HG02588 (cell line): ENCODE measurements around the gene PCED1B.
A peak's percentile ranks its signal among the peaks of the same experiment; 100 is the strongest.
"Not testable (repeated sequence)": the region's sequence is repeated elsewhere in the genome, so short reads cannot be mapped to it uniquely, and the experiment has no call there.

ENCODE experiments used
- ATAC-seq: cut with Tn5 transposase; IDR thresholded peaks from one replicate; pipeline ENCODE4 v1.9.1; 2021; ENCODE audit warnings: mild to moderate bottlenecking, moderate library complexity; ENCODE audit not compliant: unreplicated experiment

The PCED1B gene

GRCh38 chr12:47202176-47202575 is 122.8 kb downstream of the PCED1B start:
- ATAC-seq = no peak

GRCh38 chr12:47205532-47206449 is 126.4 kb downstream of the PCED1B start:
- ATAC-seq = no peak

GRCh38 chr12:47206450-47207339 is 127.3 kb downstream of the PCED1B start:
- no peak for ATAC-seq

- peak; percentile 55 for ATAC-seq
These were observed 127.9 kb downstream of the PCED1B start for GRCh38 chr12:47207340-47207717.

GRCh38 chr12:47207829-47208248 is 128.4 kb downstream of the PCED1B start:
- peak; percentile 61 for ATAC-seq

- ATAC-seq = no peak
These were observed 129.6 kb downstream of the PCED1B start for GRCh38 chr12:47209014-47209413.

- no peak for ATAC-seq
These were observed 131.4 kb downstream of the PCED1B start for GRCh38 chr12:47210776-47211175.

GRCh38 chr12:47212701-47213039 is 133.2 kb downstream of the PCED1B start:
- no peak for ATAC-seq

- ATAC-seq = no peak
These were observed 134.0 kb downstream of the PCED1B start for GRCh38 chr12:47213396-47213795.

GRCh38 chr12:47214001-47214619 is 134.7 kb downstream of the PCED1B start:
- no peak for ATAC-seq

GRCh38 chr12:47214771-47215170 is 135.3 kb downstream of the PCED1B start:
- ATAC-seq = no peak

GRCh38 chr12:47216150-47216677 is 136.8 kb downstream of the PCED1B start:
- ATAC-seq = peak; percentile 68

- not testable (repeated sequence) for ATAC-seq
These were observed 138.1 kb downstream of the PCED1B start for GRCh38 chr12:47217595-47217869.

- peak; percentile 34 for ATAC-seq
These were observed 138.8 kb downstream of the PCED1B start for GRCh38 chr12:47218191-47218654.

GRCh38 chr12:47219243-47219642 is 139.8 kb downstream of the PCED1B start:
- no peak for ATAC-seq

GRCh38 chr12:47221256-47222023 is 142.0 kb downstream of the PCED1B start:
- no peak for ATAC-seq

- ATAC-seq = no peak
These were observed 143.2 kb downstream of the PCED1B start for GRCh38 chr12:47222520-47223030.

- ATAC-seq = no peak
These were observed 143.8 kb downstream of the PCED1B start for GRCh38 chr12:47223031-47223847.

GRCh38 chr12:47223848-47224213 is 144.4 kb downstream of the PCED1B start:
- no peak for ATAC-seq
